IMR-90 (cell line): ENCODE results near the gene TAF6L. TPM values are rescaled to one million over a fixed set of nuclear protein-coding genes. Genes with fewer than 3 reads are reported as not detected.

ENCODE experiments used
- ATAC-seq: fragments of 200-7000 bp; cut with Tn5 transposase; 2 replicates; pipeline ENCODE4 v1.9.1; 2020; ENCODE audit warnings: low read depth, mild to moderate bottlenecking, moderate library complexity
- BruUV-seq: library from RNA; stranded (reverse); fragments of 400-500 nt; replicated peaks from 2 replicates; lab custom pipeline; 2021; lab: Mats Ljungman, UMichigan
- CTCF ChIA-PET: fragments of 300-600 bp; formaldehyde crosslinking; extraction: SDS; loops from one replicate; lab custom pipeline; 2021; ENCODE audit warnings: antibody characterized with exemption; lab: Yijun Ruan, JAX
- POLR2A ChIA-PET: fragments of 300-600 bp; sonication (Branson Sonifier 250); formaldehyde crosslinking; loops from one replicate; lab custom pipeline; 2022; ENCODE audit warnings: antibody characterized with exemption; ENCODE audit not compliant: unreplicated experiment; lab: Charles Lee
- DNase-seq: peaks from one replicate; pipeline ENCODE4 v3.0.0; 2013
- H2AFZ ChIP-seq: replicated peaks from 2 replicates; pipeline ENCODE3; 2013; ENCODE audit warnings: low read length, mild to moderate bottlenecking; ENCODE audit not compliant: poor library complexity
- H2AK5ac ChIP-seq: 2 replicates; pipeline ENCODE4 v1.6.1; 2013; ENCODE audit warnings: low read depth, low read length, inconsistent platforms
- H2AK9ac ChIP-seq: replicated peaks from 2 replicates; pipeline ENCODE3; 2013; ENCODE audit warnings: mild to moderate bottlenecking, low read depth, low read length, moderate library complexity; ENCODE audit not compliant: poor library complexity
- H2BK120ac ChIP-seq: 2 replicates; pipeline ENCODE4 v1.6.1; 2013; ENCODE audit warnings: low read depth, low read length, inconsistent platforms
- H2BK15ac ChIP-seq: 3 replicates; pipeline ENCODE4 v1.6.1; 2013; ENCODE audit warnings: low read depth, low read length, inconsistent platforms
- H2BK20ac ChIP-seq: 2 replicates; pipeline ENCODE4 v1.6.1; 2013; ENCODE audit warnings: low read depth, mild to moderate bottlenecking, inconsistent platforms, low read length, moderate library complexity
- H2BK5ac ChIP-seq: 2 replicates; pipeline ENCODE4 v1.6.1; 2013; ENCODE audit warnings: mild to moderate bottlenecking, low read depth, low read length, inconsistent platforms; ENCODE audit not compliant: poor library complexity, severe bottlenecking
- H3K14ac ChIP-seq: replicated peaks from 2 replicates; pipeline ENCODE4 v1.6.1; 2013; ENCODE audit warnings: low read depth, low read length, inconsistent platforms
- H3K18ac ChIP-seq: 2 replicates; pipeline ENCODE4 v1.6.1; 2013; ENCODE audit warnings: low read depth, low read length, control low read depth
- H3K23ac ChIP-seq: 2 replicates; pipeline ENCODE4 v1.6.1; 2013; ENCODE audit warnings: low read depth, low read length, inconsistent platforms
- H3K27ac ChIP-seq: 2 replicates; pipeline ENCODE4 v1.5.1; 2013; ENCODE audit warnings: mild to moderate bottlenecking, control low read depth, low read length; ENCODE audit not compliant: insufficient read depth
- H3K27me3 ChIP-seq: 2 replicates; pipeline ENCODE4 v1.6.1; 2013; ENCODE audit warnings: low read length; ENCODE audit not compliant: control insufficient read depth, insufficient read depth
- H3K36me3 ChIP-seq: 2 replicates; pipeline ENCODE4 v1.6.1; 2013; ENCODE audit warnings: low read length, mixed read lengths; ENCODE audit not compliant: control insufficient read depth, insufficient read depth
- H3K4ac ChIP-seq: 2 replicates; pipeline ENCODE4 v1.6.1; 2013; ENCODE audit warnings: low read depth, low read length, inconsistent platforms
- H3K4me1 ChIP-seq: 2 replicates; pipeline ENCODE4 v1.6.1; 2013; ENCODE audit warnings: low read length, mixed read lengths; ENCODE audit not compliant: control insufficient read depth, insufficient read depth
- H3K4me2 ChIP-seq: 2 replicates; pipeline ENCODE4 v1.6.1; 2013; ENCODE audit warnings: low read depth, mild to moderate bottlenecking, control low read depth, low read length, moderate library complexity
- H3K4me3 ChIP-seq: 2 replicates; pipeline ENCODE4 v1.5.1; 2013; ENCODE audit warnings: low read depth, mild to moderate bottlenecking, control low read depth, low read length, moderate library complexity; ENCODE audit not compliant: insufficient read depth
- H3K56ac ChIP-seq: 2 replicates; pipeline ENCODE4 v1.6.1; 2013; ENCODE audit warnings: low read length, inconsistent platforms; ENCODE audit not compliant: insufficient read depth; ENCODE audit errors: extremely low read depth
- H3K79me1 ChIP-seq, 2 experiments: 2 replicates each; pipeline ENCODE4 v1.6.1; 2013; ENCODE audit warnings: low read length in 2 of 2, inconsistent platforms in 1 of 2, low read depth in 1 of 2
- H3K9ac ChIP-seq: 2 replicates; pipeline ENCODE4 v1.6.1; 2013; ENCODE audit warnings: low read depth, low read length, control low read depth
- H3K9me1 ChIP-seq: 2 replicates; pipeline ENCODE4 v1.6.1; 2013; ENCODE audit warnings: low read length, inconsistent platforms; ENCODE audit not compliant: insufficient read depth
- H3K9me3 ChIP-seq: 2 replicates; pipeline ENCODE4 v1.6.1; 2013; ENCODE audit warnings: low read length; ENCODE audit not compliant: control insufficient read depth, insufficient read depth
- H4K20me1 ChIP-seq: 2 replicates; pipeline ENCODE4 v1.6.1; 2013; ENCODE audit warnings: low read length, inconsistent platforms; ENCODE audit not compliant: insufficient read depth
- H4K5ac ChIP-seq: 2 replicates; pipeline ENCODE4 v1.6.1; 2013; ENCODE audit warnings: mild to moderate bottlenecking, low read depth, low read length, control low read depth
- H4K8ac ChIP-seq, 2 experiments: 2 replicates each; pipeline ENCODE4 v1.6.1; 2013; ENCODE audit warnings: low read depth in 2 of 2, low read length in 2 of 2, control low read depth in 1 of 2, inconsistent platforms in 1 of 2
- H4K91ac ChIP-seq: 2 replicates; pipeline ENCODE4 v1.6.1; 2013; ENCODE audit warnings: low read depth, low read length, inconsistent platforms; ENCODE audit not compliant: insufficient read depth
- BHLHE40 ChIP-seq: fragments of 150-350 bp; IDR thresholded peaks from 2 replicates; pipeline ENCODE4 v1.6.1; 2016; ENCODE audit warnings: mild to moderate bottlenecking, low read depth, low read length
- CEBPB ChIP-seq: IDR thresholded peaks from 2 replicates; pipeline ENCODE4 v1.6.1; 2012; ENCODE audit warnings: low read depth, low read length, improper control_type of control experiment
- CHD1 ChIP-seq: IDR thresholded peaks from 2 replicates; pipeline ENCODE4 v1.6.1; 2012; ENCODE audit warnings: low read depth, low read length, improper control_type of control experiment
- FOS ChIP-seq: fragments of 150-350 bp; IDR thresholded peaks from 2 replicates; pipeline ENCODE4 v1.6.1; 2016; ENCODE audit warnings: low read depth, low read length
- MAFK ChIP-seq: IDR thresholded peaks from 2 replicates; pipeline ENCODE4 v1.6.1; 2012; ENCODE audit warnings: low read depth, low read length, improper control_type of control experiment
- MAZ ChIP-seq: IDR thresholded peaks from 2 replicates; pipeline ENCODE4 v1.6.1; 2012; ENCODE audit warnings: low read depth, mild to moderate bottlenecking, low read length, improper control_type of control experiment, moderate library complexity, borderline replicate concordance
- MXI1 ChIP-seq: IDR thresholded peaks from 2 replicates; pipeline ENCODE4 v1.6.1; 2012; ENCODE audit warnings: low read depth, mild to moderate bottlenecking, low read length, moderate library complexity, borderline replicate concordance
- NFE2L2 ChIP-seq: fragments of 150-350 bp; IDR thresholded peaks from 2 replicates; pipeline ENCODE4 v1.6.1; 2016; ENCODE audit warnings: low read depth, mild to moderate bottlenecking, low read length
- POLR2A ChIP-seq: IDR thresholded peaks from 2 replicates; pipeline ENCODE4 v1.6.1; 2012; ENCODE audit warnings: mild to moderate bottlenecking, low read depth, low read length
- RAD21 ChIP-seq: IDR thresholded peaks from 2 replicates; pipeline ENCODE4 v1.6.1; 2012; ENCODE audit warnings: low read length, improper control_type of control experiment
- RCOR1 ChIP-seq: IDR thresholded peaks from 2 replicates; pipeline ENCODE4 v1.6.1; 2012; ENCODE audit warnings: mild to moderate bottlenecking, low read length, improper control_type of control experiment; ENCODE audit not compliant: insufficient replicate concordance
- RFX5 ChIP-seq: IDR thresholded peaks from 2 replicates; pipeline ENCODE4 v1.8.0; 2012; ENCODE audit warnings: low read depth, mild to moderate bottlenecking, low read length, moderate library complexity
- WGBS, 2 experiments: methylation state at CpG; one replicate each; pipeline versions ENCODE4 v1.1.5 to v1.1.7; 2013; ENCODE audit warnings: missing lambda C conversion rate in 2 of 2; ENCODE audit not compliant: insufficient read length in 1 of 2; ENCODE audit errors: extremely low coverage in 2 of 2; 5-methylcytosine and 5-hydroxymethylcytosine counted together
- dilution Hi-C: fragments of 300-500 bp; cut with HindIII; formaldehyde crosslinking; loops from one replicate; pipeline ENCODE4 v1.14.3; 2018; ENCODE audit warnings: low sequenced_read_pairs; ENCODE audit not compliant: unreplicated experiment
- in situ Hi-C: fragments of 300-500 bp; cut with MboI; formaldehyde crosslinking; loops from 3 replicates; pipeline ENCODE4 v1.14.3; 2019; ENCODE audit warnings: low sequenced_read_pairs, inconsistent platforms, mixed read lengths
- intact Hi-C: fragments of 100-400 bp; cut with micrococcal nuclease; formaldehyde crosslinking; loops from 2 replicates; pipeline ENCODE4 v1.10.0; 2022
- polyA plus RNA-seq, 3 experiments: library from polyadenylated mRNA; depleted of rRNA; stranded (reverse); fragments of >200 nt; gene quantifications; 2 replicates each; pipeline ENCODE4 v1.2.3, GENCODE V29; 2012; ENCODE audit warnings: low replicate concordance in 1 of 3
- total RNA-seq: library from RNA; depleted of rRNA; stranded (reverse); fragments of >200 nt; gene quantifications from 2 replicates; pipeline ENCODE4 v1.2.3, GENCODE V29; 2012
- TF ChIP-seq, protein P1 (sequence below): fragments of 150-350 bp; IDR thresholded peaks from 2 replicates; pipeline ENCODE4 v1.6.1; 2016; ENCODE audit warnings: low read depth, mild to moderate bottlenecking, low read length, moderate library complexity, borderline replicate concordance
- TF ChIP-seq, protein P2 (sequence below): fragments of 150-350 bp; IDR thresholded peaks from 2 replicates; pipeline ENCODE4 v1.6.1; 2017; ENCODE audit warnings: mild to moderate bottlenecking, antibody characterized with exemption, low read length, low read depth
- TF ChIP-seq, protein P3 (sequence below): conservative IDR thresholded peaks from 2 replicates; pipeline ENCODE4 v1.5.1; 2012; ENCODE audit warnings: mild to moderate bottlenecking, low read depth, low read length, improper control_type of control experiment

TAF6L gene
- total and polyA plus RNA-seq, 2 of the 4 experiments (the other 2 are of a cell fraction): 9.5 to 13.5 TPM

DNA sequence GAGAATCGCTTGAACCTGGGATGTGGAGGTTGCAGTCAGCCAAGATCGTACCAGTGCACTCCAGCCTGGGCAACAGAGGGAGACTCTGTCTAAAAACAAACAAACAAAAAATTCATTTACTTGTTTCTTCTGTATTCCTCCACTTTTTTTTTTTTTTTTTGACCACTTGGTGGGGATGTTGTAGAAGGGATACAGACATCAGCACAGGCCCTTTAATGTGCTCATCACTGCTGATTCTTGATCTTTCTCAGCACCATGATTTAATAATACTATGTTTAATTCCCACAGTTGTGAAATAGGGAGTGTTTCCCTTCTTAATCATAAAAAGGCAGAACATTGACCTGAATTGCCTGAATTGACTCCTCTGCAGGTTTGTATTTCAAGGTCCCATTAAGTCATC, 38.4 kb upstream of the TAF6L start:
- no peak overlapping the region for H4K5ac ChIP-seq
- H4K8ac ChIP-seq: no peak overlapping the region
- no peak overlapping the region for H2BK120ac ChIP-seq
- no peak overlapping the region for H3K9ac ChIP-seq
- H2BK5ac ChIP-seq: no peak overlapping the region
- H3K4me1 ChIP-seq: peaks cover 2% of the 10 kb centered on the region; the same call in 1 of the 2 replicates
- no peak overlapping the region for H4K91ac ChIP-seq
- DNase-seq: peak; percentile 36
- no CpG with 5 or more reads among the region's 2 CpGs for WGBS, 2 experiments
- no peak overlapping the region for H2BK20ac ChIP-seq
- peaks cover 16 to 40% of the 10 kb centered on the region in 2 experiments for H3K79me1 ChIP-seq
- dilution Hi-C loops (no loop called here), intact Hi-C loops (no loop called here), in situ Hi-C loops (no loop called here)
- H3K18ac ChIP-seq: no peak overlapping the region
- H3K36me3 ChIP-seq: peaks cover 18% of the 10 kb centered on the region
- H3K9me1 ChIP-seq: no peaks in the 10 kb centered on the region
- TF ChIP-seq RFX5: no peak
- TF ChIP-seq RAD21: peak; percentile 46
- no peak for TF ChIP-seq POLR2A
- no peak for TF ChIP-seq NFE2L2
- TF ChIP-seq FOS: no peak
- TF ChIP-seq MAZ: no peak
- TF ChIP-seq, protein P1, sequence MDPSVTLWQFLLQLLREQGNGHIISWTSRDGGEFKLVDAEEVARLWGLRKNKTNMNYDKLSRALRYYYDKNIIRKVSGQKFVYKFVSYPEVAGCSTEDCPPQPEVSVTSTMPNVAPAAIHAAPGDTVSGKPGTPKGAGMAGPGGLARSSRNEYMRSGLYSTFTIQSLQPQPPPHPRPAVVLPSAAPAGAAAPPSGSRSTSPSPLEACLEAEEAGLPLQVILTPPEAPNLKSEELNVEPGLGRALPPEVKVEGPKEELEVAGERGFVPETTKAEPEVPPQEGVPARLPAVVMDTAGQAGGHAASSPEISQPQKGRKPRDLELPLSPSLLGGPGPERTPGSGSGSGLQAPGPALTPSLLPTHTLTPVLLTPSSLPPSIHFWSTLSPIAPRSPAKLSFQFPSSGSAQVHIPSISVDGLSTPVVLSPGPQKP: no peak
- TF ChIP-seq RCOR1: no peak
- TF ChIP-seq, protein P2, sequence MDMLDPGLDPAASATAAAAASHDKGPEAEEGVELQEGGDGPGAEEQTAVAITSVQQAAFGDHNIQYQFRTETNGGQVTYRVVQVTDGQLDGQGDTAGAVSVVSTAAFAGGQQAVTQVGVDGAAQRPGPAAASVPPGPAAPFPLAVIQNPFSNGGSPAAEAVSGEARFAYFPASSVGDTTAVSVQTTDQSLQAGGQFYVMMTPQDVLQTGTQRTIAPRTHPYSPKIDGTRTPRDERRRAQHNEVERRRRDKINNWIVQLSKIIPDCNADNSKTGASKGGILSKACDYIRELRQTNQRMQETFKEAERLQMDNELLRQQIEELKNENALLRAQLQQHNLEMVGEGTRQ: no peak
- no peak for TF ChIP-seq MXI1
- no peak for TF ChIP-seq MAFK
- TF ChIP-seq BHLHE40: no peak
- TF ChIP-seq, protein P3, sequence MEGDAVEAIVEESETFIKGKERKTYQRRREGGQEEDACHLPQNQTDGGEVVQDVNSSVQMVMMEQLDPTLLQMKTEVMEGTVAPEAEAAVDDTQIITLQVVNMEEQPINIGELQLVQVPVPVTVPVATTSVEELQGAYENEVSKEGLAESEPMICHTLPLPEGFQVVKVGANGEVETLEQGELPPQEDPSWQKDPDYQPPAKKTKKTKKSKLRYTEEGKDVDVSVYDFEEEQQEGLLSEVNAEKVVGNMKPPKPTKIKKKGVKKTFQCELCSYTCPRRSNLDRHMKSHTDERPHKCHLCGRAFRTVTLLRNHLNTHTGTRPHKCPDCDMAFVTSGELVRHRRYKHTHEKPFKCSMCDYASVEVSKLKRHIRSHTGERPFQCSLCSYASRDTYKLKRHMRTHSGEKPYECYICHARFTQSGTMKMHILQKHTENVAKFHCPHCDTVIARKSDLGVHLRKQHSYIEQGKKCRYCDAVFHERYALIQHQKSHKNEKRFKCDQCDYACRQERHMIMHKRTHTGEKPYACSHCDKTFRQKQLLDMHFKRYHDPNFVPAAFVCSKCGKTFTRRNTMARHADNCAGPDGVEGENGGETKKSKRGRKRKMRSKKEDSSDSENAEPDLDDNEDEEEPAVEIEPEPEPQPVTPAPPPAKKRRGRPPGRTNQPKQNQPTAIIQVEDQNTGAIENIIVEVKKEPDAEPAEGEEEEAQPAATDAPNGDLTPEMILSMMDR: peak; percentile 28; the same call in 1 of the 2 replicates
- TF ChIP-seq CEBPB: 0 out of 2 replicates have a peak, but pooled peaks have one; percentile 21
- no peak for TF ChIP-seq CHD1
- no peak overlapping the region for H3K56ac ChIP-seq
- ChIA-PET CTCF (interaction anchor here (0.7 kb wide), 1 partner anchor 13 kb away, joined by 3 read pairs; no protein-coding TSS in a partner anchor), POLR2A (no interaction called here)
- H2AFZ ChIP-seq: no peak overlapping the region
- no peak overlapping the region for H2BK15ac ChIP-seq
- no peak for ATAC-seq
- no peak overlapping the region for H3K23ac ChIP-seq
- H3K4me2 ChIP-seq: no peak overlapping the region
- H4K20me1 ChIP-seq: peaks cover 3% of the 10 kb centered on the region
- H3K27me3 ChIP-seq: no peaks in the 10 kb centered on the region
- H3K14ac ChIP-seq: no peak overlapping the region
- no peak overlapping the region for H2AK5ac ChIP-seq
- no peaks in the 10 kb centered on the region for H3K9me3 ChIP-seq
- no peak overlapping the region for H3K27ac ChIP-seq
- H2AK9ac ChIP-seq: no peak overlapping the region
- no peak overlapping the region for H3K4ac ChIP-seq
- no peak overlapping the region for H3K4me3 ChIP-seq
- no TSS peak for BruUV-seq
